IMR-90 (cell line): ENCODE measurements around the gene ATXN3L. TPM values are rescaled to one million over a fixed set of nuclear protein-coding genes. Genes with fewer than 3 reads are reported as not detected.

ENCODE experiments used
- ATAC-seq: fragments of 200-7000 bp; cut with Tn5 transposase; 2 replicates; pipeline ENCODE4 v1.9.1; 2020; ENCODE audit warnings: low read depth, mild to moderate bottlenecking, moderate library complexity
- BruUV-seq: library from RNA; stranded (reverse); fragments of 400-500 nt; replicated peaks from 2 replicates; lab custom pipeline; 2021; lab: Mats Ljungman, UMichigan
- CTCF ChIA-PET: fragments of 300-600 bp; formaldehyde crosslinking; extraction: SDS; loops from one replicate; lab custom pipeline; 2021; ENCODE audit warnings: antibody characterized with exemption; lab: Yijun Ruan, JAX
- POLR2A ChIA-PET: fragments of 300-600 bp; sonication (Branson Sonifier 250); formaldehyde crosslinking; loops from one replicate; lab custom pipeline; 2022; ENCODE audit warnings: antibody characterized with exemption; ENCODE audit not compliant: unreplicated experiment; lab: Charles Lee
- DNase-seq: peaks from one replicate; pipeline ENCODE4 v3.0.0; 2013
- H2AFZ ChIP-seq: replicated peaks from 2 replicates; pipeline ENCODE3; 2013; ENCODE audit warnings: low read length, mild to moderate bottlenecking; ENCODE audit not compliant: poor library complexity
- H2AK5ac ChIP-seq: 2 replicates; pipeline ENCODE4 v1.6.1; 2013; ENCODE audit warnings: low read depth, low read length, inconsistent platforms
- H2AK9ac ChIP-seq: replicated peaks from 2 replicates; pipeline ENCODE3; 2013; ENCODE audit warnings: mild to moderate bottlenecking, low read depth, low read length, moderate library complexity; ENCODE audit not compliant: poor library complexity
- H2BK120ac ChIP-seq: 2 replicates; pipeline ENCODE4 v1.6.1; 2013; ENCODE audit warnings: low read depth, low read length, inconsistent platforms
- H2BK15ac ChIP-seq: 3 replicates; pipeline ENCODE4 v1.6.1; 2013; ENCODE audit warnings: low read depth, low read length, inconsistent platforms
- H2BK20ac ChIP-seq: 2 replicates; pipeline ENCODE4 v1.6.1; 2013; ENCODE audit warnings: low read depth, mild to moderate bottlenecking, inconsistent platforms, low read length, moderate library complexity
- H2BK5ac ChIP-seq: 2 replicates; pipeline ENCODE4 v1.6.1; 2013; ENCODE audit warnings: mild to moderate bottlenecking, low read depth, low read length, inconsistent platforms; ENCODE audit not compliant: poor library complexity, severe bottlenecking
- H3K14ac ChIP-seq: replicated peaks from 2 replicates; pipeline ENCODE4 v1.6.1; 2013; ENCODE audit warnings: low read depth, low read length, inconsistent platforms
- H3K18ac ChIP-seq: 2 replicates; pipeline ENCODE4 v1.6.1; 2013; ENCODE audit warnings: low read depth, low read length, control low read depth
- H3K23ac ChIP-seq: 2 replicates; pipeline ENCODE4 v1.6.1; 2013; ENCODE audit warnings: low read depth, low read length, inconsistent platforms
- H3K27ac ChIP-seq: 2 replicates; pipeline ENCODE4 v1.5.1; 2013; ENCODE audit warnings: mild to moderate bottlenecking, control low read depth, low read length; ENCODE audit not compliant: insufficient read depth
- H3K27me3 ChIP-seq: 2 replicates; pipeline ENCODE4 v1.6.1; 2013; ENCODE audit warnings: low read length; ENCODE audit not compliant: control insufficient read depth, insufficient read depth
- H3K36me3 ChIP-seq: 2 replicates; pipeline ENCODE4 v1.6.1; 2013; ENCODE audit warnings: low read length, mixed read lengths; ENCODE audit not compliant: control insufficient read depth, insufficient read depth
- H3K4ac ChIP-seq: 2 replicates; pipeline ENCODE4 v1.6.1; 2013; ENCODE audit warnings: low read depth, low read length, inconsistent platforms
- H3K4me1 ChIP-seq: 2 replicates; pipeline ENCODE4 v1.6.1; 2013; ENCODE audit warnings: low read length, mixed read lengths; ENCODE audit not compliant: control insufficient read depth, insufficient read depth
- H3K4me2 ChIP-seq: 2 replicates; pipeline ENCODE4 v1.6.1; 2013; ENCODE audit warnings: low read depth, mild to moderate bottlenecking, control low read depth, low read length, moderate library complexity
- H3K4me3 ChIP-seq: 2 replicates; pipeline ENCODE4 v1.5.1; 2013; ENCODE audit warnings: low read depth, mild to moderate bottlenecking, control low read depth, low read length, moderate library complexity; ENCODE audit not compliant: insufficient read depth
- H3K56ac ChIP-seq: 2 replicates; pipeline ENCODE4 v1.6.1; 2013; ENCODE audit warnings: low read length, inconsistent platforms; ENCODE audit not compliant: insufficient read depth; ENCODE audit errors: extremely low read depth
- H3K79me1 ChIP-seq, 2 experiments: 2 replicates each; pipeline ENCODE4 v1.6.1; 2013; ENCODE audit warnings: low read length in 2 of 2, inconsistent platforms in 1 of 2, low read depth in 1 of 2
- H3K9ac ChIP-seq: 2 replicates; pipeline ENCODE4 v1.6.1; 2013; ENCODE audit warnings: low read depth, low read length, control low read depth
- H3K9me1 ChIP-seq: 2 replicates; pipeline ENCODE4 v1.6.1; 2013; ENCODE audit warnings: low read length, inconsistent platforms; ENCODE audit not compliant: insufficient read depth
- H3K9me3 ChIP-seq: 2 replicates; pipeline ENCODE4 v1.6.1; 2013; ENCODE audit warnings: low read length; ENCODE audit not compliant: control insufficient read depth, insufficient read depth
- H4K20me1 ChIP-seq: 2 replicates; pipeline ENCODE4 v1.6.1; 2013; ENCODE audit warnings: low read length, inconsistent platforms; ENCODE audit not compliant: insufficient read depth
- H4K5ac ChIP-seq: 2 replicates; pipeline ENCODE4 v1.6.1; 2013; ENCODE audit warnings: mild to moderate bottlenecking, low read depth, low read length, control low read depth
- H4K8ac ChIP-seq, 2 experiments: 2 replicates each; pipeline ENCODE4 v1.6.1; 2013; ENCODE audit warnings: low read depth in 2 of 2, low read length in 2 of 2, control low read depth in 1 of 2, inconsistent platforms in 1 of 2
- H4K91ac ChIP-seq: 2 replicates; pipeline ENCODE4 v1.6.1; 2013; ENCODE audit warnings: low read depth, low read length, inconsistent platforms; ENCODE audit not compliant: insufficient read depth
- BHLHE40 ChIP-seq: fragments of 150-350 bp; IDR thresholded peaks from 2 replicates; pipeline ENCODE4 v1.6.1; 2016; ENCODE audit warnings: mild to moderate bottlenecking, low read depth, low read length
- CHD1 ChIP-seq: IDR thresholded peaks from 2 replicates; pipeline ENCODE4 v1.6.1; 2012; ENCODE audit warnings: low read depth, low read length, improper control_type of control experiment
- CTCF ChIP-seq: conservative IDR thresholded peaks from 2 replicates; pipeline ENCODE4 v1.5.1; 2012; ENCODE audit warnings: mild to moderate bottlenecking, low read depth, low read length, improper control_type of control experiment
- ELK1 ChIP-seq: fragments of 150-350 bp; IDR thresholded peaks from 2 replicates; pipeline ENCODE4 v1.6.1; 2016; ENCODE audit warnings: low read depth, mild to moderate bottlenecking, low read length, moderate library complexity, borderline replicate concordance
- NFE2L2 ChIP-seq: fragments of 150-350 bp; IDR thresholded peaks from 2 replicates; pipeline ENCODE4 v1.6.1; 2016; ENCODE audit warnings: low read depth, mild to moderate bottlenecking, low read length
- POLR2A ChIP-seq: IDR thresholded peaks from 2 replicates; pipeline ENCODE4 v1.6.1; 2012; ENCODE audit warnings: mild to moderate bottlenecking, low read depth, low read length
- RAD21 ChIP-seq: IDR thresholded peaks from 2 replicates; pipeline ENCODE4 v1.6.1; 2012; ENCODE audit warnings: low read length, improper control_type of control experiment
- RCOR1 ChIP-seq: IDR thresholded peaks from 2 replicates; pipeline ENCODE4 v1.6.1; 2012; ENCODE audit warnings: mild to moderate bottlenecking, low read length, improper control_type of control experiment; ENCODE audit not compliant: insufficient replicate concordance
- RFX5 ChIP-seq: IDR thresholded peaks from 2 replicates; pipeline ENCODE4 v1.8.0; 2012; ENCODE audit warnings: low read depth, mild to moderate bottlenecking, low read length, moderate library complexity
- WGBS, 2 experiments: methylation state at CpG; one replicate each; pipeline versions ENCODE4 v1.1.5 to v1.1.7; 2013; ENCODE audit warnings: missing lambda C conversion rate in 2 of 2; ENCODE audit not compliant: insufficient read length in 1 of 2; ENCODE audit errors: extremely low coverage in 2 of 2; 5-methylcytosine and 5-hydroxymethylcytosine counted together
- dilution Hi-C: fragments of 300-500 bp; cut with HindIII; formaldehyde crosslinking; loops from one replicate; pipeline ENCODE4 v1.14.3; 2018; ENCODE audit warnings: low sequenced_read_pairs; ENCODE audit not compliant: unreplicated experiment
- in situ Hi-C: fragments of 300-500 bp; cut with MboI; formaldehyde crosslinking; loops from 3 replicates; pipeline ENCODE4 v1.14.3; 2019; ENCODE audit warnings: low sequenced_read_pairs, inconsistent platforms, mixed read lengths
- intact Hi-C: fragments of 100-400 bp; cut with micrococcal nuclease; formaldehyde crosslinking; loops from 2 replicates; pipeline ENCODE4 v1.10.0; 2022
- polyA plus RNA-seq, 3 experiments: library from polyadenylated mRNA; depleted of rRNA; stranded (reverse); fragments of >200 nt; gene quantifications; 2 replicates each; pipeline ENCODE4 v1.2.3, GENCODE V29; 2012; ENCODE audit warnings: low replicate concordance in 1 of 3
- total RNA-seq: library from RNA; depleted of rRNA; stranded (reverse); fragments of >200 nt; gene quantifications from 2 replicates; pipeline ENCODE4 v1.2.3, GENCODE V29; 2012

The ATXN3L gene
- total and polyA plus RNA-seq, 2 of the 4 experiments (the other 2 are of a cell fraction): not detected

- Histone ChIP-seq H3K36me3 (no peaks in the 10 kb centered on the region), H3K4me3 (no peak overlapping the region), H3K27ac (no peak overlapping the region), H3K9me1 (no peaks in the 10 kb centered on the region), H3K79me1 (no peaks in the 10 kb centered on the region), H4K5ac (no peak overlapping the region), H4K8ac (no peak overlapping the region), H2BK5ac (no peak overlapping the region), H4K91ac (no peak overlapping the region), H2AK9ac (no peak overlapping the region), H2BK120ac (no peak overlapping the region), H3K4me1 (peaks cover 4% of the 10 kb centered on the region), H3K18ac (no peak overlapping the region), H3K4me2 (no peak overlapping the region), H3K27me3 (no peaks in the 10 kb centered on the region), H3K14ac (no peak overlapping the region), H3K9ac (no peak overlapping the region), H4K20me1 (no peaks in the 10 kb centered on the region), H3K56ac (no peak overlapping the region), H3K9me3 (no peaks in the 10 kb centered on the region), H2AFZ (no peak overlapping the region), H2AK5ac (no peak overlapping the region), H2BK20ac (no peak overlapping the region), H2BK15ac (no peak overlapping the region), H3K23ac (no peak overlapping the region), H3K4ac (no peak overlapping the region)
- TF ChIP-seq BHLHE40 (no peak), CTCF (no peak), POLR2A (no peak), RAD21 (no peak), RCOR1 (no peak), CHD1 (no peak), RFX5 (no peak), ELK1 (no peak), NFE2L2 (no peak)
- DNase-seq (no peak), ATAC-seq (no peak)
- dilution Hi-C loops: no loop called here
- in situ Hi-C loops: loop anchor here (10.0 kb wide), 1 partner anchor 385 kb away; no protein-coding TSS in a partner anchor
- no CpG with 5 or more reads among the region's 3 CpGs for WGBS, 2 experiments
- intact Hi-C loops: loop anchor here (10.0 kb wide), 2 partner anchors 155 to 245 kb away; no protein-coding TSS in a partner anchor
- POLR2A ChIA-PET: no interaction called here
- BruUV-seq: no TSS peak
- CTCF ChIA-PET: no interaction called here
These were observed 49.6 kb upstream of the ATXN3L start for GRCh38 chrX:13369256-13370030.
